Astrocyte (in vitro differentiated cells and primary cell): ENCODE data around the gene PRRT1B.

Experiments
- EZH2 ChIP-seq: IDR thresholded peaks from 2 replicates; pipeline ENCODE4 v1.6.1; 2012; ENCODE audit warnings: mild to moderate bottlenecking, low read length, inconsistent platforms; ENCODE audit not compliant: insufficient read depth
- TF ChIP-seq, protein P1 (sequence below): IDR thresholded peaks from 2 replicates; pipeline ENCODE4 v1.5.1; 2011; ENCODE audit warnings: low read depth, mild to moderate bottlenecking, inconsistent platforms, low read length, moderate library complexity; ENCODE audit not compliant: insufficient read depth

DNA sequence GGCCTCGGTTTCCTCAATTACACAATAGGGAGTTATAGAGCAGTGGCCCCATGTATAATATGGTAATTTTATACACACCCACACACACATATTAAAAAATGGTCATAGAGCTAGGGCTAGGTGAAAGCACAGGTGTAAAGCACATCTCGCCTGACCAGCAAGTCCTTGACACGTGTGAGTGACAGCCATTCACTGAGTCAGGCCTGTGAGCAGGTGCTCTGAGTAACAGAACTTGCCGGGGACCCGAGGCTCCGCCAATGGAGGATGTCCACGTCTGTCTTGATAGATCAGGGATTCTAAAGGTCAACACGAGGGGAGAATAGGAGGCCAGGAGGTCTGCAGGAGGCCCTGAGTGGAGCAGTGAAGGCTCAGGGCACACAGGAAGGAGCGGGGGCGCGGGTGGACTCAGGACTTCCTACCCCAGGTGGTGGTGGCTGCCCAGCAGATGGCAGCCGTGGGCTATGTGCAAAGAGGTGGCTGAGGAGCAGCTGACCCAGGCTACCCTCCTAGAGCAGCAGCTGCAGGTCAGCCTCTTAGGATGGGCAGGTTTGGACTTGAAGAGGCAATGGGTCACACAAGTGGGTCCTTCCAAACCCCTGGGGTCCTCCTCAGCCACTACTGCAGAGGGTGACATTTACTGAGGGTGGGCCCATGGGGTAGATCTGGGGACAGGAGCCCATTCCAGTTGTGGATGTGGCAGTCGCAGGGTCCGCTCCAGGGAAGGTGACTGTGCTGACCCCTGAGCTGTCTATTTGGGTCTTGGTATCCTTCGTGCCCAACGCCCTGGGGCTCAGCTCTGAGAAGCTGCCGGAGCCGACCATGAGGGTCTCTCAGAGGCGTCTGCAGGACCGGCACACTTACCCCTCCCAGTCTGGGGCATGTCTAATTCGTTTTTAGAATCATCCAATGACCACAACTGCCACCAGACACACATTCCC lies 45.9 kb downstream of the PRRT1B start:
- no peak for TF ChIP-seq EZH2
- TF ChIP-seq, protein P1, sequence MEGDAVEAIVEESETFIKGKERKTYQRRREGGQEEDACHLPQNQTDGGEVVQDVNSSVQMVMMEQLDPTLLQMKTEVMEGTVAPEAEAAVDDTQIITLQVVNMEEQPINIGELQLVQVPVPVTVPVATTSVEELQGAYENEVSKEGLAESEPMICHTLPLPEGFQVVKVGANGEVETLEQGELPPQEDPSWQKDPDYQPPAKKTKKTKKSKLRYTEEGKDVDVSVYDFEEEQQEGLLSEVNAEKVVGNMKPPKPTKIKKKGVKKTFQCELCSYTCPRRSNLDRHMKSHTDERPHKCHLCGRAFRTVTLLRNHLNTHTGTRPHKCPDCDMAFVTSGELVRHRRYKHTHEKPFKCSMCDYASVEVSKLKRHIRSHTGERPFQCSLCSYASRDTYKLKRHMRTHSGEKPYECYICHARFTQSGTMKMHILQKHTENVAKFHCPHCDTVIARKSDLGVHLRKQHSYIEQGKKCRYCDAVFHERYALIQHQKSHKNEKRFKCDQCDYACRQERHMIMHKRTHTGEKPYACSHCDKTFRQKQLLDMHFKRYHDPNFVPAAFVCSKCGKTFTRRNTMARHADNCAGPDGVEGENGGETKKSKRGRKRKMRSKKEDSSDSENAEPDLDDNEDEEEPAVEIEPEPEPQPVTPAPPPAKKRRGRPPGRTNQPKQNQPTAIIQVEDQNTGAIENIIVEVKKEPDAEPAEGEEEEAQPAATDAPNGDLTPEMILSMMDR, result peak; percentile 58
